ENCODE measurements around the gene EVC.
"Not testable (repeated sequence)": the region's sequence is repeated elsewhere in the genome, so short reads cannot be mapped to it uniquely, and the experiment has no call there.

Gene EVC

DNA sequence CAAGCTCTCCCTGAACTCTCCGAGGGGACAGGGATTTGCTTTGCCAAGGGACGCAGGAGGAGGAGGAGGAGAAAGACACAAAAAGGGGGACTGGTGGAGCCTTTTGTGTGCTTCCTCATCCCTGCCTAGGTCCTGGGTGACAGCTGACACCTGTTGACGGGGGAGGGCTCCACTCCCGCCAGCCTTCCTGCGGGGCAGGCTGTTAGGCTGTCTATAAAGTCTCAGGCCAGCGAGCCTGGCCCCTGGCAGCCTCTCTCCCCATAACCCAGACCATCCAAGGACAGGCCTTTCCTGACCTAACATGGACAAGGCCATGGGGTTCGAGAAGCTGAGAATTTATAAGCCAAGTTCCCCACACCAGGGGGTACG lies 1.8 kb upstream of the EVC start:
- DNase-seq = no peak

GRCh38 chr4:5710065-5710960 lies 688 bp upstream of the EVC start:
- DNase-seq = no peak

DNA sequence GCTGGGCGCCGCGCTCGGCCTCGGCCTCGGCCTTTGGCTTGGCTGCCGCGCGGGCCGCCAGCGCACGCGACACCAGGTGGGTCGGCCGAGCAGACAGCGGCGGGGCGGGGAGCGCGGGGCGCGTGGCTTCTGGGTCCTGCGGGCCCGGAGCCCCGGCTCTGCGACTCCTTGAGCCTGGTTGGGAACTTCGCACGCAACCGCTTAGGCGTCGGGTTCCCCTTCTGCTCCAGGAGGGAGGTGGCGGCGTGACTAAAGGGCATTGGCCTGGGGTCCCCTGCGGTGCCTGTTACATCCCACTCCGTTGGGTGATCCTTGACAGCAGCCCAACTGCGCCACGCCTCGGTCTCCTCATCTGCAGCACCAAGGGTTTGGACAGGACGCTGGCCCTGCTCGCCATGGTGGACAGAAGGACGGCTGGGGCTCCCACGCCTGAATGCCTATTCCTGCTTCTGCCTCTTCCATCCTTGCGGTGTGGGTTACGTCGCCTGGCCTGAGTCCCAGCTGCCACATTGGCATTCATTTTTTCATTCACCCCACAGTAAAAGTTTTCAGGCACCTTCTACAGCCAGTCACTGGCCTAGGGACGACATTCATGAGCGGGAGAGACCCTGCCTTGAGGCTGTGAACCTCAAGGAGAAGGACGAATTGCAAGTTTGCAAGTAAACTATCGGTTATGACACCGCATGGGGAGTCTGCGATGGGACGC lies 631 bp downstream of the EVC start:
- no peak for DNase-seq

GRCh38 chr4:5712517-5712916 lies 1.5 kb downstream of the EVC start:
- DNase-seq = no peak

DNA sequence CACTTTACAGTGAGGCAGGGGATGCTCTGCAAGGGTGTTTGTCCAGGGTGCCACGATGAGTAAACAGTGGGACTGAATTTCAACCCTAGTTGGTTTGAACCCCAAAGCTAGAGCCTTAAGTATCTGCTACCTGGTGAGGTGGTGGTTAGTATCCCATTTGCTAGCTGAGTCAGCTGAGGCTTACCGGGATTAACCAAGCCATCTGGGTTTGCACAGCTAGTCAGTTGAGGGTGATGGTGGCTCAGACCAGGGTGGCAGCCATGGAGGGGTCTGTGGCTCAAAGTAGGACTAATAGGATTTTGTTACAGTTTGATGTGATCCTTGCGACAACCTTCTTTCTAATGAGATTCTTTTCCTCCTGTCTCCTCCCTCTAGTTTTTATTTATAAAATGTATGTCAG lies 1.9 kb downstream of the EVC start:
- DNase-seq = no peak

DNA sequence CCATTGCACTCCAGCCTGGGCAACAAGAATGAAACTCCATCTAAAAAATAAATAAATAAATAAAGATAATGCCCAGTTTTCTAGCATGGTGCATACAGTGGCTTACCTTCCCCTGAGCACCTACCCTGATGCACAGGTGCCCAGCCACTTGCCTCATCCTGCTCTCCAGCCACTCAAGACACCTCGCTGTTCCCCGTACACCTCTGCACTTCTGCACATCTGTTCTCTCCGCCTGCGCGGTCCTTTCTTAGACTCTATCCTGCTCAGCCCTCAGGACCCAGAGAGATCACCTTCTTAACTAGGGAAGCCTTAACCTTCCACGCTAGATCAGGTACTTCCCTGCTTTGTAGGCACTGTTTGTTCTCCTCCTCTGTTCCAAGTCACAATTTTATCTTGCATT lies 2.9 kb downstream of the EVC start:
- DNase-seq = no peak

GRCh38 chr4:5715357-5715756 lies 4.4 kb downstream of the EVC start:
- DNase-seq = no peak

DNA sequence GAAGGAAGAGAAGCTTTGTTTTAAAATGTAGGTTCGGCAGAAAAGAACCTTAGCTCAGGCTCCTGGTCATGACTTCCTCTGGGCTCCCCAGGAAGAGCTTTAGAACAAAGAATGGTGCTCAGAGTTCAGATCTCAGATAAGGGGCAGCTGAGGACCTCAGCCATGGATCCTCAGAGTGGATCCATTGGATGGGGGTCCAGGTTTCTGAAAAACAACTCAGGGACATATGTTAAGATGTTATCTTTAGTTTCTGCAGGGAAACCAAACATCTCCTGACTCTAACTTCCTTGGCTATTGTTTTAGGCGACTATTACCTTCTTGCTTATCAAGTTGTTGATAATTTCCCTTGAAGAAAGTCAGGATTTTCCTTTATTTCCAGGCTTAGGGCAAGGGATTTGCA lies 5.4 kb downstream of the EVC start:
- DNase-seq = no peak

DNA sequence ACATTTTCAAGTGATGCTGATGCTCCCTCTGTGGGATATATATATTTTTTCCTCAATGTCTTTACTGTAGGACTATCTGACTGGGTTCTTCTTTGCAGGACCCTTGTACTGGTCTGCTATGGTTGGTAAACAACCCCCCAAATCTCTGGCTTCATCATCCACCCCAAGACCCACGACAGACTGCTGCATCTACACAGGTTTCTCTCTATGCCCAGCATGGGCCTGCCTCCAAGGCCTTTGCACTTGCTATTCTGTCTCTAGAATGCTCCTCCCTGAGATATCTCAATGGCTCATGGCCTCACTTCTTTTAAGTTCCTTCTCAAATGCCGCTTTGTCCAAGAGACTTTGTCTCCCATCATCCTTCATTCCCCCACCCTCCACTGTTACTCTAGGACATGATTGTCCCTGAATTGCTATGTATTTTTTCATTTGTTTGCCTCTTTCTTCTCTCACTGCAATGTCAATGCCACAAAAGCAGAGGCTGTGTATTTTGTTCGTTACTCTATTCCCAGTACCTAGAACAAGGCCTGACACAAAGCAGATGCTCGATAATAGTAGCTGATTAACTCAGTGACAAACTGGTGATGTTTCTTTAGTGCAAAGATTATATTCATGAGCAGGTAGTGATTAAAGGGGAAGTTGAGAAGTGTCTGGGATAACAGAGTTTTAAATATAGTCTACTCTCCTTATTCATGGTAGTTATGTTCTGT lies 6.6 kb downstream of the EVC start:
- DNase-seq = no peak

DNA sequence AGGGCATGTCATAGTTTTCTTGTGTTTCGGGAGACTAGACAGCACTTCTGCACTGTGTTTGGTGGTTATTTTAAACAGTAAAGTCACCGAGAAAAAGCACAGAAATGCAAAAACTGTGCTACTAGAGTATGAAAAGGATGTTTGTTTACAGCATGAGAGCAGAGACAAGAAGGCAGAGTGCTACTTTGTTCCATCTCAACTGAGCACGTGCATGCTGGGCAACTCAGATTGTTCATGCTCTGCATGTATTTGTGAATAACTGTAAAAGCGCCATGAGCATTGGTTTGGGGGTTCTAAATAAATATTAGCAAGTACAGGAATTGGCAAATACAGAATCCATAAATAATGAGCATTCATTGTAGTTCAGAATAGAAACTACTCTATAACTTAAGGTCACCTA lies 7.4 kb downstream of the EVC start:
- DNase-seq = no peak

- DNase-seq = no peak
Measured at GRCh38 chr4:5719350-5720055, 8.5 kb downstream of the EVC start.

- DNase-seq = no peak
Measured at GRCh38 chr4:5720157-5720850, 9.3 kb downstream of the EVC start.

- no peak for DNase-seq
Measured at GRCh38 chr4:5720980-5721379, 10.0 kb downstream of the EVC start.

- DNase-seq = no peak
Measured at GRCh38 chr4:5721923-5722322, 10.9 kb downstream of the EVC start.

- DNase-seq = no peak
Measured at GRCh38 chr4:5722328-5722727, 11.3 kb downstream of the EVC start.

DNA sequence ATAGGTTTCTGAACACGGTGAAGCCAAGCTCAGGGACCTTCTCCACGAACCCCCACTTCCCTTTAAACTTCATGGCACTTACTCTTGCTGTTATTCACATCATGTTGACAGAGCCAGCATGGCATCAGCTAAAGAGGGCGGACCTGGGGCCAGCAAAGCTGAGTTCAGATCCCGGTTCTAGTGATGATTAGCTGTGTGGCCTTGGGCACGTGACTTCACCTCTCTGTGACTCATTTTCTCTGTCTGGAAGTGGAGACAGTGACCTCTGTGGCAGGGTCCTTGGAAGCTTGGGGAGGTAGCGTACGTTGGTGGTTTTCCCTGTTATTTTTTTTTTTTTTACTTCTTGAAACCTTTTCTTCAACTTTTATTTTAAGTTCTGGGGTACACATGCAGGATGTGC lies 13.4 kb downstream of the EVC start:
- no peak for DNase-seq

- DNase-seq = not testable (repeated sequence)
Measured at GRCh38 chr4:5728412-5728811, 17.4 kb downstream of the EVC start.

DNA sequence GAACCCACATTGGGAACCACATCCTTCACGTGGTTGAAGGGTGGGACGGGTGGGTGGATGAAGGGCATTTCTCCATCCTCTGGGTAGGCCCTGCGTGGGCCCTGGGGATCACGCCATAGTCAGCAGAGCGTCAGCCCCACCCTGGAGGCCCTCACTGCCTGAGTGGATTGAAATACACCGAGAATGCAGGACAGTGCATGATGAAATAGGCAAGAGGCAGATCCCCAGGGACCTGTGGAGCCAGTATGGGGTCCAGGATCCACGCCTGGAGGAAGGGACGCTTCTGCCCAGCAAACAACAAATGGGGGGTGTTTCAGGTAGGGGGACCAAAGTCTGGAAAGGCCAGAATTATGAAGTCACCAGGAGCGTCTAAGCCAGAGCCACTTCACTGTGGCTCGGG lies 19.4 kb downstream of the EVC start:
- DNase-seq = no peak

DNA sequence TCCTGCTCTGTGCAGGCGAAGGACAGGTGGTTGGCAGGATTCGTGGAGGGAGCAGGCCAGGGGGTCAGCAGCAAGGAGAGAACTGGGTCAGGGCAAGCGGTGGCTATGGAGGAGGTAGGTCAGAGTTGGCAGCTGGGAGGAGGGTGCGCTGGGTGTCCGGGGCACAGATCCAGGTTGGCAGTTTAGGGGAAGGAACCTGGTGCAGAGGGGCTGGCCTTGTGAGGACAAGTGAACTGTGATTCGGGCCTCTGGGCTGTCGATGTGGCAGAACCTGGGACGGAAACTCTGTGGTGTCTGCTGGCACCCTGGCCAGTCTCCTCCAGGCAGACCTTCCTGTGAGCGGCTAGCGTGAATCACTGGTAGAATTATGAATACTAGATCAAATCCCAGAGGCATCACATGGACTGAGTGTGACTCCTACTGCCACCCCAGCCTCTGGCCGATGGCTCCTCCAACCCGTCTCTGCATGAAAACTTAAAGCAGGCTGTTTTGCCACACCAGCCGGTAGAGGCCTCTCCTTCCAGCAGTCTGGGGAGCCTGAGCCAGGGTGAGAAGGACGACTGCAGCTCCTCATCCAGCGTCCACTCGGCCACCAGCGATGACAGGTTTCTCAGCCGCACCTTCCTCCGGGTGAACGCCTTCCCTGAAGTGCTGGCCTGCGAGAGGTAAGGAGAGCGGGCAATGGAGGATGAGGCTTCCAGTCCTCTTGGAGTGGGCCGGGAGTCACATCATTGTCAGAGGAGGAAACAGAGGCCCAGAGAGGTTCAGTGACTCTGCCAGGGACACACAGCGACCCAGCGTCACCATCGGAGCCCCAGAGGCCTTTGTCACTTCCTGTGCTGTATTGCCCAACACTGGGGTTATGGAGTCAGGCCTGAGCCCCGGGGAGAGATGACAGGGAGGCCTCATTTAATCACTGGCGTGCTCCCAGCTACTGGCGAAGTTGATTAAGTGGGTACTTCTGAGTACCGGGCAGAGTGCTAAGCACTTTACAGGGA lies 20.3 kb downstream of the EVC start:
- DNase-seq = no peak

DNA sequence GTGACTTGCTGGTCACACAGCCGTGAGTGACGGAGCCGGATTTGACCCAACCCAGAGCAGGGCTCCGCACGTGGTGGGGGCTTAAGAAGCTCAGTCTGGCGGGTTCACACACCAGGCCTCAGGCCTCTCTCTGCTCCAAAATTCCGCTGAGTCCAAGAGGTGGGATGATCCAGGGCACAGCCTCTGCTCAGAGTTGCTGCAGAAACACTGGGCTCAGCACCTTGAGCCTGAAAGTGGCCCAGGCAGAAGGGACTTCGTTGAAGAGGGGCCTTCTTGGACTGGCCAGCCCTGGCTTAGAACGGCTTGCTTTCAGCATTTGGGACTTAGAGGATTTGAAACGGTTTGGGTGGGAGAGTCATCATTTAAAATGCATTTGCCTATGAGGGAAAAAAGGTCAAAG lies 21.2 kb downstream of the EVC start:
- no peak for DNase-seq

DNA sequence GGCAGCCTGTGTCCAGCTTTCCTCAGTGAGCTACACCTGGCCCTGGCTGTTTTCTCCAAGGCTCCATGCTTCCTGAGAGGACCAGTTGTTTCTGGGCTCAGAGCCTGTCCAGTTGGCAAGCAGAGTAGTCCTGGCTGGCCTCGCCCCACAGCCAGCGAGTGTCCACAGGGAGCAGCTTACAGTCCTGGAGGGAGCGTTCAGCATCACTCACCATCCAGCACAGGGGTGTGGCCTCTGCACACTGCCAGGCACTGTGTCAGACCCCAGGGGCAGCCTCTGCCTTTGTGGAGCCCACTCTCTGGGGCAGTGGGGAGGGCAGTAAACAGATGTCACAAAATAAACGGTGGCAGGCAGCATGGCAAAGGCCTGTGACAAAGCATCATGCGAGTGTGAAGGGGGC lies 23.9 kb downstream of the EVC start:
- DNase-seq = no peak

Measured in CD4-positive, alpha-beta T cell treated with Interleukin-17A for 4 hours (primary cell).